Measurements from ENCODE around the gene IGFBP5. TPM values are rescaled to one million over a fixed set of nuclear protein-coding genes. Genes with fewer than 3 reads are reported as not detected.

Gene IGFBP5
- total RNA-seq, 1 donor from 2014 or later, result 61.9 TPM

- TF ChIP-seq CTCF (conservative IDR thresholded peaks at IDR 0.05; ENCODE audit: low read depth, low read length), result no peak
- no peak for DNase-seq (ENCODE audit: low read depth)
Measured at GRCh38 chr2:216717491-216717901, 22.1 kb upstream of the IGFBP5 start.

GRCh38 chr2:216716109-216716508 lies 20.8 kb upstream of the IGFBP5 start:
- no peak overlapping the region for H3K4me3 ChIP-seq (ENCODE audit: low read depth, low read length)
- no peak for DNase-seq (ENCODE audit: low read depth)
- TF ChIP-seq CTCF (conservative IDR thresholded peaks at IDR 0.05; ENCODE audit: low read depth, low read length), result no peak

More at GRCh38 chr2:216717491-216717901, 22.1 kb upstream of the IGFBP5 start:
- no peak overlapping the region for H3K4me3 ChIP-seq (ENCODE audit: low read depth, low read length)

- DNase-seq (ENCODE audit: low read depth), result no peak
- H3K4me3 ChIP-seq (ENCODE audit: low read depth, low read length), result no peak overlapping the region
- no peak for TF ChIP-seq CTCF (conservative IDR thresholded peaks at IDR 0.05; ENCODE audit: low read depth, low read length)
Measured at GRCh38 chr2:216715402-216715974, 20.1 kb upstream of the IGFBP5 start.

- peak; percentile 63 for DNase-seq (ENCODE audit: low read depth)
- no peak overlapping the region for H3K4me3 ChIP-seq (ENCODE audit: low read depth, low read length)
- no peak for TF ChIP-seq CTCF (conservative IDR thresholded peaks at IDR 0.05; ENCODE audit: low read depth, low read length)
Measured at GRCh38 chr2:216714376-216714775, 19.0 kb upstream of the IGFBP5 start.

- no peak overlapping the region for H3K4me3 ChIP-seq (ENCODE audit: low read depth, low read length)
- TF ChIP-seq CTCF (conservative IDR thresholded peaks at IDR 0.05; ENCODE audit: low read depth, low read length), result no peak
- DNase-seq (ENCODE audit: low read depth), result peak; percentile 87
Measured at GRCh38 chr2:216713691-216714336, 18.5 kb upstream of the IGFBP5 start.

- no peak for TF ChIP-seq CTCF (conservative IDR thresholded peaks at IDR 0.05; ENCODE audit: low read depth, low read length)
- no peak overlapping the region for H3K4me3 ChIP-seq (ENCODE audit: low read depth, low read length)
- no peak for DNase-seq (ENCODE audit: low read depth)
Measured at GRCh38 chr2:216711348-216711747, 16.0 kb upstream of the IGFBP5 start.
